ENCODE results near the gene CHRNB2.

CHRNB2 gene

GRCh38 chr1:154572468-154573167, 5.0 kb downstream of the CHRNB2 start:
- Histone ChIP-seq H3K9me3 (ENCODE audit: severe bottlenecking) (no peaks in the 10 kb centered on the region), H3K36me3 (ENCODE audit: low read depth) (no peaks in the 10 kb centered on the region), H3K4me3 (ENCODE audit: severe bottlenecking) (no peak overlapping the region), H3K4me1 (ENCODE audit: insufficient read depth, poor library complexity, severe bottlenecking) (no peaks in the 10 kb centered on the region), H3K27ac (ENCODE audit: poor library complexity, severe bottlenecking) (no peak overlapping the region), H3K27me3 (ENCODE audit: insufficient read depth, poor library complexity, severe bottlenecking) (peaks cover under 1% of the 10 kb centered on the region)
- no peak for TF ChIP-seq CTCF (IDR thresholded peaks at IDR 0.05; ENCODE audit: poor library complexity, severe bottlenecking)
- DNase-seq (ENCODE audit: low spot score) (no peak), ATAC-seq (ENCODE audit: low read depth) (no peak)

- Histone ChIP-seq H3K4me1 (ENCODE audit: insufficient read depth, poor library complexity, severe bottlenecking) (no peaks in the 10 kb centered on the region), H3K36me3 (ENCODE audit: low read depth) (no peaks in the 10 kb centered on the region), H3K4me3 (ENCODE audit: severe bottlenecking) (no peak overlapping the region), H3K27ac (ENCODE audit: poor library complexity, severe bottlenecking) (no peak overlapping the region), H3K27me3 (ENCODE audit: insufficient read depth, poor library complexity, severe bottlenecking) (no peaks in the 10 kb centered on the region), H3K9me3 (ENCODE audit: severe bottlenecking) (no peaks in the 10 kb centered on the region)
- DNase-seq (ENCODE audit: low spot score): no peak
- TF ChIP-seq CTCF (IDR thresholded peaks at IDR 0.05; ENCODE audit: poor library complexity, severe bottlenecking): no peak
- ATAC-seq (ENCODE audit: low read depth): no peak
These were observed 5.6 kb downstream of the CHRNB2 start for GRCh38 chr1:154573168-154573510.

- H3K27me3 ChIP-seq (ENCODE audit: insufficient read depth, poor library complexity, severe bottlenecking): no peaks in the 10 kb centered on the region
- no peak overlapping the region for H3K4me3 ChIP-seq (ENCODE audit: severe bottlenecking)
- no peak for TF ChIP-seq CTCF (IDR thresholded peaks at IDR 0.05; ENCODE audit: poor library complexity, severe bottlenecking)
- H3K27ac ChIP-seq (ENCODE audit: poor library complexity, severe bottlenecking): no peak overlapping the region
- ATAC-seq (ENCODE audit: low read depth): peak; percentile 22; the same call in 2 of the 3 replicates
- no peaks in the 10 kb centered on the region for H3K4me1 ChIP-seq (ENCODE audit: insufficient read depth, poor library complexity, severe bottlenecking)
- no peaks in the 10 kb centered on the region for H3K36me3 ChIP-seq (ENCODE audit: low read depth)
- no peaks in the 10 kb centered on the region for H3K9me3 ChIP-seq (ENCODE audit: severe bottlenecking)
- DNase-seq (ENCODE audit: low spot score): no peak
These were observed 7.1 kb downstream of the CHRNB2 start for GRCh38 chr1:154574716-154575115.

- ATAC-seq (ENCODE audit: low read depth): no peak; the same call in 2 of the 3 replicates
- Histone ChIP-seq H3K27ac (ENCODE audit: poor library complexity, severe bottlenecking) (no peak overlapping the region), H3K9me3 (ENCODE audit: severe bottlenecking) (no peaks in the 10 kb centered on the region), H3K27me3 (ENCODE audit: insufficient read depth, poor library complexity, severe bottlenecking) (no peaks in the 10 kb centered on the region), H3K4me3 (ENCODE audit: severe bottlenecking) (no peak overlapping the region), H3K36me3 (ENCODE audit: low read depth) (peaks cover 1% of the 10 kb centered on the region), H3K4me1 (ENCODE audit: insufficient read depth, poor library complexity, severe bottlenecking) (no peaks in the 10 kb centered on the region)
- no peak for DNase-seq (ENCODE audit: low spot score)
- no peak for TF ChIP-seq CTCF (IDR thresholded peaks at IDR 0.05; ENCODE audit: poor library complexity, severe bottlenecking)
These were observed 7.8 kb downstream of the CHRNB2 start for GRCh38 chr1:154575147-154575927.

Data from RWPE2 (cell line).